Panc1 (cell line): ENCODE results near the gene TSC2.

Source experiments
- POLR2AphosphoS5 ChIP-seq: IDR thresholded peaks from 2 replicates; pipeline ENCODE4 v1.6.1; 2012; ENCODE audit warnings: mild to moderate bottlenecking, low read depth, low read length, moderate library complexity
- SIN3A ChIP-seq: IDR thresholded peaks from 2 replicates; pipeline ENCODE4 v1.6.1; 2012; ENCODE audit warnings: low read depth, mild to moderate bottlenecking, low read length, moderate library complexity, borderline replicate concordance; ENCODE audit not compliant: insufficient read depth
- TCF7L2 ChIP-seq: IDR thresholded peaks from 2 replicates; pipeline ENCODE4 v1.6.1; 2011; ENCODE audit warnings: mild to moderate bottlenecking, low read depth, low read length, inconsistent platforms
- TF ChIP-seq, protein P1 (sequence below): fragments of 450-650 bp; IDR thresholded peaks from 2 replicates; pipeline ENCODE4 v1.5.1; 2017; ENCODE audit warnings: mild to moderate bottlenecking
- TF ChIP-seq, protein P2 (sequence below), 2 experiments: IDR thresholded peaks; 2 replicates each; pipeline ENCODE4 v1.6.1; 2011 to 2012; ENCODE audit warnings: low read depth in 2 of 2, control low read depth in 1 of 2, low read length in 1 of 2, mild to moderate bottlenecking in 1 of 2, moderate library complexity in 1 of 2; ENCODE audit not compliant: insufficient read depth in 1 of 2

DNA sequence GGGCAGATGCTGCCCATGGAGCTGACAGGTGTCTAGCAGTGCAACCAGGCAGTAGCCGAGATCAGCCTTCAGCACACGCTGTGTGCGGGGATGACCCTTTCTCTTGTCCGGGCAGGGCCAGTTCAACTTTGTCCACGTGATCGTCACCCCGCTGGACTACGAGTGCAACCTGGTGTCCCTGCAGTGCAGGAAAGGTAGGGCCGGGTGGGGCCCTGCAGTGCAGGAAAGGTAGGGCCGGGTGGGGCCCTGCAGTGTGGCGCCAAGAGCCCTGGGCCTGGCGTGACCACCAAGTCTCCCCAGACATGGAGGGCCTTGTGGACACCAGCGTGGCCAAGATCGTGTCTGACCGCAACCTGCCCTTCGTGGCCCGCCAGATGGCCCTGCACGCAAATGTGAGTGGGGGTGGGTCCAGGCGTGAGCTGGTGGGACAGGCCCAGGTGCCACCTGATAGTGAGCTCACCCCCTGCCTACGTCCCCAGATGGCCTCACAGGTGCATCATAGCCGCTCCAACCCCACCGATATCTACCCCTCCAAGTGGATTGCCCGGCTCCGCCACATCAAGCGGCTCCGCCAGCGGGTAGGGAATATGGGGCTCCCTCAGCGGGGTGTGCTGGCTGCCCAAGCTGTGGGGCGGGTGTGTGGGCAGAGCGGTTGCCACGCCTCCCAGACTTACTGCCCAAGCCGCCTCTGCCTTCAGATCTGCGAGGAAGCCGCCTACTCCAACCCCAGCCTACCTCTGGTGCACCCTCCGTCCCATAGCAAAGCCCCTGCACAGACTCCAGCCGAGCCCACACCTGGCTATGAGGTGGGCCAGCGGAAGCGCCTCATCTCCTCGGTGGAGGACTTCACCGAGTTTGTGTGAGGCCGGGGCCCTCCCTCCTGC is 40.2 kb downstream of the TSC2 start:
- TF ChIP-seq, protein P1, sequence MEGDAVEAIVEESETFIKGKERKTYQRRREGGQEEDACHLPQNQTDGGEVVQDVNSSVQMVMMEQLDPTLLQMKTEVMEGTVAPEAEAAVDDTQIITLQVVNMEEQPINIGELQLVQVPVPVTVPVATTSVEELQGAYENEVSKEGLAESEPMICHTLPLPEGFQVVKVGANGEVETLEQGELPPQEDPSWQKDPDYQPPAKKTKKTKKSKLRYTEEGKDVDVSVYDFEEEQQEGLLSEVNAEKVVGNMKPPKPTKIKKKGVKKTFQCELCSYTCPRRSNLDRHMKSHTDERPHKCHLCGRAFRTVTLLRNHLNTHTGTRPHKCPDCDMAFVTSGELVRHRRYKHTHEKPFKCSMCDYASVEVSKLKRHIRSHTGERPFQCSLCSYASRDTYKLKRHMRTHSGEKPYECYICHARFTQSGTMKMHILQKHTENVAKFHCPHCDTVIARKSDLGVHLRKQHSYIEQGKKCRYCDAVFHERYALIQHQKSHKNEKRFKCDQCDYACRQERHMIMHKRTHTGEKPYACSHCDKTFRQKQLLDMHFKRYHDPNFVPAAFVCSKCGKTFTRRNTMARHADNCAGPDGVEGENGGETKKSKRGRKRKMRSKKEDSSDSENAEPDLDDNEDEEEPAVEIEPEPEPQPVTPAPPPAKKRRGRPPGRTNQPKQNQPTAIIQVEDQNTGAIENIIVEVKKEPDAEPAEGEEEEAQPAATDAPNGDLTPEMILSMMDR: no peak
- TF ChIP-seq, protein P2, sequence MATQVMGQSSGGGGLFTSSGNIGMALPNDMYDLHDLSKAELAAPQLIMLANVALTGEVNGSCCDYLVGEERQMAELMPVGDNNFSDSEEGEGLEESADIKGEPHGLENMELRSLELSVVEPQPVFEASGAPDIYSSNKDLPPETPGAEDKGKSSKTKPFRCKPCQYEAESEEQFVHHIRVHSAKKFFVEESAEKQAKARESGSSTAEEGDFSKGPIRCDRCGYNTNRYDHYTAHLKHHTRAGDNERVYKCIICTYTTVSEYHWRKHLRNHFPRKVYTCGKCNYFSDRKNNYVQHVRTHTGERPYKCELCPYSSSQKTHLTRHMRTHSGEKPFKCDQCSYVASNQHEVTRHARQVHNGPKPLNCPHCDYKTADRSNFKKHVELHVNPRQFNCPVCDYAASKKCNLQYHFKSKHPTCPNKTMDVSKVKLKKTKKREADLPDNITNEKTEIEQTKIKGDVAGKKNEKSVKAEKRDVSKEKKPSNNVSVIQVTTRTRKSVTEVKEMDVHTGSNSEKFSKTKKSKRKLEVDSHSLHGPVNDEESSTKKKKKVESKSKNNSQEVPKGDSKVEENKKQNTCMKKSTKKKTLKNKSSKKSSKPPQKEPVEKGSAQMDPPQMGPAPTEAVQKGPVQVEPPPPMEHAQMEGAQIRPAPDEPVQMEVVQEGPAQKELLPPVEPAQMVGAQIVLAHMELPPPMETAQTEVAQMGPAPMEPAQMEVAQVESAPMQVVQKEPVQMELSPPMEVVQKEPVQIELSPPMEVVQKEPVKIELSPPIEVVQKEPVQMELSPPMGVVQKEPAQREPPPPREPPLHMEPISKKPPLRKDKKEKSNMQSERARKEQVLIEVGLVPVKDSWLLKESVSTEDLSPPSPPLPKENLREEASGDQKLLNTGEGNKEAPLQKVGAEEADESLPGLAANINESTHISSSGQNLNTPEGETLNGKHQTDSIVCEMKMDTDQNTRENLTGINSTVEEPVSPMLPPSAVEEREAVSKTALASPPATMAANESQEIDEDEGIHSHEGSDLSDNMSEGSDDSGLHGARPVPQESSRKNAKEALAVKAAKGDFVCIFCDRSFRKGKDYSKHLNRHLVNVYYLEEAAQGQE (IDR thresholded peaks at IDR 0.05; ENCODE audit: insufficient read depth in 1 of 2, low read depth in 2 of 2, low read length in 1 of 2): 0 out of 4 replicates have a peak, but pooled peaks of 1 of the 2 experiments have one; percentile 37
- TF ChIP-seq SIN3A: 0 out of 2 replicates have a peak, but pooled peaks have one; percentile 16
- peak; percentile 47 for TF ChIP-seq POLR2AphosphoS5
- TF ChIP-seq TCF7L2: no peak
